ENCODE results near the gene ACTL8. TPM values are rescaled to one million over a fixed set of nuclear protein-coding genes. Genes with fewer than 3 reads are reported as not detected.

The ACTL8 gene
- total RNA-seq, 1 experiment from 2014 or later: not detected

- CTCF ChIA-PET: no interaction called here
- no peak for TF ChIP-seq CTCF (IDR thresholded peaks at IDR 0.05; ENCODE audit: unreplicated experiment)
- Mint-ChIP-seq H3K27me3 (ENCODE audit: unreplicated experiment) (peaks cover 38% of the 10 kb centered on the region), H3K4me3 (ENCODE audit: low read depth, unreplicated experiment) (no peak overlapping the region), H3K36me3 (ENCODE audit: insufficient read depth, unreplicated experiment) (no peaks in the 10 kb centered on the region), H3K4me1 (ENCODE audit: low read depth, unreplicated experiment) (no peaks in the 10 kb centered on the region), H3K9me3 (ENCODE audit: low read depth, unreplicated experiment) (no peaks in the 10 kb centered on the region), H3K27ac (ENCODE audit: unreplicated experiment) (no peak overlapping the region)
- no peak for DNase-seq
- intact Hi-C loops (cut with micrococcal nuclease; ENCODE audit: unreplicated experiment): no loop called here
- no TSS peak for BruUV-seq (replicated peaks)
Observed at GRCh38 chr1:17873007-17873675, 118.0 kb downstream of the ACTL8 start.

GRCh38 chr1:17874231-17874630 lies 119.1 kb downstream of the ACTL8 start:
- no peak for DNase-seq
- Mint-ChIP-seq H3K4me1 (ENCODE audit: low read depth, unreplicated experiment) (no peaks in the 10 kb centered on the region), H3K27ac (ENCODE audit: unreplicated experiment) (no peak overlapping the region), H3K4me3 (ENCODE audit: low read depth, unreplicated experiment) (no peak overlapping the region), H3K27me3 (ENCODE audit: unreplicated experiment) (peaks cover 38% of the 10 kb centered on the region), H3K36me3 (ENCODE audit: insufficient read depth, unreplicated experiment) (no peaks in the 10 kb centered on the region), H3K9me3 (ENCODE audit: low read depth, unreplicated experiment) (no peaks in the 10 kb centered on the region)
- no peak for TF ChIP-seq CTCF (IDR thresholded peaks at IDR 0.05; ENCODE audit: unreplicated experiment)
- BruUV-seq (replicated peaks): no TSS peak
- intact Hi-C loops (cut with micrococcal nuclease; ENCODE audit: unreplicated experiment): no loop called here
- CTCF ChIA-PET: interaction anchor here (1.2 kb wide), 1 partner anchor 41 kb away, joined by 4 read pairs; no protein-coding TSS in a partner anchor

GRCh38 chr1:17874710-17875109 lies 119.6 kb downstream of the ACTL8 start:
- Mint-ChIP-seq H3K36me3 (ENCODE audit: insufficient read depth, unreplicated experiment) (no peaks in the 10 kb centered on the region), H3K4me3 (ENCODE audit: low read depth, unreplicated experiment) (no peak overlapping the region), H3K9me3 (ENCODE audit: low read depth, unreplicated experiment) (no peaks in the 10 kb centered on the region), H3K4me1 (ENCODE audit: low read depth, unreplicated experiment) (no peaks in the 10 kb centered on the region), H3K27ac (ENCODE audit: unreplicated experiment) (no peak overlapping the region), H3K27me3 (ENCODE audit: unreplicated experiment) (peaks cover 43% of the 10 kb centered on the region)
- intact Hi-C loops (cut with micrococcal nuclease; ENCODE audit: unreplicated experiment): no loop called here
- CTCF ChIA-PET: interaction anchor here (1.2 kb wide), 1 partner anchor 41 kb away, joined by 4 read pairs; no protein-coding TSS in a partner anchor
- BruUV-seq (replicated peaks): no TSS peak
- TF ChIP-seq CTCF (IDR thresholded peaks at IDR 0.05; ENCODE audit: unreplicated experiment): no peak
- DNase-seq: no peak

GRCh38 chr1:17875171-17875881 lies 120.2 kb downstream of the ACTL8 start:
- intact Hi-C loops (cut with micrococcal nuclease; ENCODE audit: unreplicated experiment): no loop called here
- CTCF ChIA-PET: interaction anchor here (1.2 kb wide), 1 partner anchor 40 kb away, joined by 4 read pairs; no protein-coding TSS in a partner anchor
- no peak for DNase-seq
- Mint-ChIP-seq H3K9me3 (ENCODE audit: low read depth, unreplicated experiment) (no peaks in the 10 kb centered on the region), H3K27me3 (ENCODE audit: unreplicated experiment) (peaks cover 45% of the 10 kb centered on the region), H3K27ac (ENCODE audit: unreplicated experiment) (no peak overlapping the region), H3K4me1 (ENCODE audit: low read depth, unreplicated experiment) (no peaks in the 10 kb centered on the region), H3K4me3 (ENCODE audit: low read depth, unreplicated experiment) (no peak overlapping the region), H3K36me3 (ENCODE audit: insufficient read depth, unreplicated experiment) (no peaks in the 10 kb centered on the region)
- no TSS peak for BruUV-seq (replicated peaks)
- no peak for TF ChIP-seq CTCF (IDR thresholded peaks at IDR 0.05; ENCODE audit: unreplicated experiment)
